ENCODE results near the gene ST6GALNAC1.
"Not testable (repeated sequence)": the region's sequence is repeated elsewhere in the genome, so short reads cannot be mapped to it uniquely, and the experiment has no call there.

The ST6GALNAC1 gene

GRCh38 chr17:76657505-76658241 is 14.1 kb upstream of the ST6GALNAC1 start:
- TF ChIP-seq POLR2AphosphoS5 (IDR thresholded peaks at IDR 0.05; ENCODE audit: low read depth, low read length) = no peak
- no peak for TF ChIP-seq TAF1 (IDR thresholded peaks at IDR 0.05; ENCODE audit: borderline replicate concordance, low read depth, low read length)
- TF ChIP-seq POLR2A (IDR thresholded peaks at IDR 0.05; ENCODE audit: low read depth, low read length) = no peak
- DNase-seq (ENCODE audit: insufficient read length) (no peak), FAIRE-seq (no peak)

DNA sequence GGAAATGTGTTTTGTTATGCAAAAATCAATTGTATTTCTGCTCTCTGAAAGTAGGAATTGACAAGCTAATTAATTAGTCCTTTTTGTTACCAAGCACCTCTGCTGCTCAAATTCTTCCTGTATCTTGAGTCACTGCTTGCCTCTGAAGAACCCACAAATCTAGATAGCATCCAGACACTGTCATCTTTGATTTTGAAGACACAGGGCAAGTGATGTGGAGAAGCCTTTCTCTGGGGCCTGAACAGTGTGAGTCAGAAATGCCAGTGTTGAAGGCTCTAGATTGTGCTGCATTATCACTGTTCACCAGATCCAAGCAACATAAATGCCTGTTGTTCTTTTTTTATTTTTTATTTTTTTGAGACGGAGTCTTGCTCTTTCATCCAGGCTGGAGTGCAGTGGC is 10.9 kb upstream of the ST6GALNAC1 start:
- FAIRE-seq (no peak), DNase-seq (ENCODE audit: insufficient read length) (no peak)
- TF ChIP-seq POLR2A (IDR thresholded peaks at IDR 0.05; ENCODE audit: low read depth, low read length) (no peak), TAF1 (IDR thresholded peaks at IDR 0.05; ENCODE audit: borderline replicate concordance, low read depth, low read length) (no peak), POLR2AphosphoS5 (IDR thresholded peaks at IDR 0.05; ENCODE audit: low read depth, low read length) (no peak)

DNA sequence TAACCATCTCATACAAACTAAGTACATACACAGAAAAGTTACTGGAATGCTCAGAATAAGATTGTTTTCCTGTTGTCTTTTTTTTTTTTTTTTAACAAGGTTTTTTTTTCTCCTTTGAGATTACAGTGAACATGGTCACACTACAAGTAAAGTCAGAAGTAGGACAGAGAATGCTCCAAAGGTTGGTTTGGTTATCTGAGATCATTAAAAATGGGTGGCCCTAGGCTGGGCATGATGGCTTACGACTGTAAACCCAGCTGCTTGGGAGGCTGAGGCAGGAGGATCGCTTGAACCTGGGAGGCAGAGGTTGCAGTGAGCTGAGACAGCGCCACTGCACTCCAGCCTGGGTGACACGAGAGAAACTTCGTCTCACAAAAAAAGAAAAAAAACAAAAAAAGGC is 6.9 kb upstream of the ST6GALNAC1 start:
- TF ChIP-seq TAF1 (IDR thresholded peaks at IDR 0.05; ENCODE audit: borderline replicate concordance, low read depth, low read length) (no peak), POLR2AphosphoS5 (IDR thresholded peaks at IDR 0.05; ENCODE audit: low read depth, low read length) (no peak), POLR2A (IDR thresholded peaks at IDR 0.05; ENCODE audit: low read depth, low read length) (no peak)
- DNase-seq (ENCODE audit: insufficient read length) = no peak
- no peak for FAIRE-seq

DNA sequence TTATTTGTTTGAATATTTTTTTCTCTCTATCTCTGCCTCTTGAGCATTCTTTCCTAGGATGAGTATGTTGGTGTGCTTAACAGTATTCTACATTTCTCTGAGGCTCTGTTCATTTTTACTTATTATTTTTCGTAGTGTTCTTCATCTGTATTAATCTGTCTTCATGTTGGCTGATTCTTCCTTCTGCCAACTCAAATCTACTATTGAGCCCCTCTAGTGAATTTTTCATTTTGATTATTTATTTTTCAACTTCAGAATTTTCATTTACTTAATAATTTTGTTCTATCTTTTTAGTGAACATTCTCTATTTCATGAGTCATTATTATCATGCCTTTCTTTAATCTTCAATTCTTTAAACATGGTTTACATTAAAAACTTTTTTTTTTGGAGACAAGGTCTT is 3.2 kb upstream of the ST6GALNAC1 start:
- FAIRE-seq (no peak), DNase-seq (ENCODE audit: insufficient read length) (no peak)
- TF ChIP-seq TAF1 (IDR thresholded peaks at IDR 0.05; ENCODE audit: borderline replicate concordance, low read depth, low read length) (no peak), POLR2A (IDR thresholded peaks at IDR 0.05; ENCODE audit: low read depth, low read length) (no peak), POLR2AphosphoS5 (IDR thresholded peaks at IDR 0.05; ENCODE audit: low read depth, low read length) (no peak)

- FAIRE-seq (no peak), DNase-seq (ENCODE audit: insufficient read length) (no peak)
- TF ChIP-seq TAF1 (IDR thresholded peaks at IDR 0.05; ENCODE audit: borderline replicate concordance, low read depth, low read length) = no peak
- no peak for TF ChIP-seq POLR2A (IDR thresholded peaks at IDR 0.05; ENCODE audit: low read depth, low read length)
- no peak for TF ChIP-seq POLR2AphosphoS5 (IDR thresholded peaks at IDR 0.05; ENCODE audit: low read depth, low read length)
These were observed 1.9 kb upstream of the ST6GALNAC1 start for GRCh38 chr17:76645481-76645880.

- no peak for TF ChIP-seq POLR2A (IDR thresholded peaks at IDR 0.05; ENCODE audit: low read depth, low read length)
- no peak for TF ChIP-seq TAF1 (IDR thresholded peaks at IDR 0.05; ENCODE audit: borderline replicate concordance, low read depth, low read length)
- TF ChIP-seq POLR2AphosphoS5 (IDR thresholded peaks at IDR 0.05; ENCODE audit: low read depth, low read length) = no peak
- DNase-seq (ENCODE audit: insufficient read length) (no peak), FAIRE-seq (no peak)
These were observed 1.4 kb upstream of the ST6GALNAC1 start for GRCh38 chr17:76644995-76645394.

- TF ChIP-seq POLR2A (IDR thresholded peaks at IDR 0.05; ENCODE audit: low read depth, low read length) (no peak), POLR2AphosphoS5 (IDR thresholded peaks at IDR 0.05; ENCODE audit: low read depth, low read length) (no peak), TAF1 (IDR thresholded peaks at IDR 0.05; ENCODE audit: borderline replicate concordance, low read depth, low read length) (no peak)
- no peak for FAIRE-seq
- no peak for DNase-seq (ENCODE audit: insufficient read length)
These were observed 563 bp downstream of the ST6GALNAC1 start for GRCh38 chr17:76642994-76643393.

GRCh38 chr17:76642032-76642561 is 1.5 kb downstream of the ST6GALNAC1 start:
- TF ChIP-seq POLR2A (IDR thresholded peaks at IDR 0.05; ENCODE audit: low read depth, low read length) (no peak), TAF1 (IDR thresholded peaks at IDR 0.05; ENCODE audit: borderline replicate concordance, low read depth, low read length) (no peak), POLR2AphosphoS5 (IDR thresholded peaks at IDR 0.05; ENCODE audit: low read depth, low read length) (no peak)
- FAIRE-seq (no peak), DNase-seq (ENCODE audit: insufficient read length) (no peak)

DNA sequence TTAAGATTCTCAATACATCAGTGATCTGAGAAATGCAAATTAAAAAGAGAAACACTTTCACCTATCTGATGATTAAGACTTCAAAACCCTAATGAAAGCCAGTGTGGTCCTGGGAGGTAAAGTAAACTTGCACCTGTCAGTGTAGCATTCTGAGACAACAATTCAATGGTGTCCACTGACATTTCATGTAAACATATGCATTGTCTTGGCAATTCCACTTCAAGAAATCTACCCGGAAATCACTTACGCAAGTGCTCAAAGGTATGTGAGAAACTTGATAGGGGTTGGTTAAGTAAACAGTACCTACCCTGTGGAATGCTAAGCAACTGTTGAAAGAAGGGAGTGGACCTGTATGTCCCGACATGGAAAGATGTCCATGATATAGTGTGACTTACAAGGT is 2.1 kb downstream of the ST6GALNAC1 start:
- TF ChIP-seq POLR2AphosphoS5 (IDR thresholded peaks at IDR 0.05; ENCODE audit: low read depth, low read length) = no peak
- TF ChIP-seq POLR2A (IDR thresholded peaks at IDR 0.05; ENCODE audit: low read depth, low read length) = no peak
- no peak for TF ChIP-seq TAF1 (IDR thresholded peaks at IDR 0.05; ENCODE audit: borderline replicate concordance, low read depth, low read length)
- DNase-seq (ENCODE audit: insufficient read length) (no peak), FAIRE-seq (no peak)

- FAIRE-seq (no peak), DNase-seq (ENCODE audit: insufficient read length) (no peak)
- no peak for TF ChIP-seq TAF1 (IDR thresholded peaks at IDR 0.05; ENCODE audit: borderline replicate concordance, low read depth, low read length)
- TF ChIP-seq POLR2A (IDR thresholded peaks at IDR 0.05; ENCODE audit: low read depth, low read length) = no peak
- no peak for TF ChIP-seq POLR2AphosphoS5 (IDR thresholded peaks at IDR 0.05; ENCODE audit: low read depth, low read length)
These were observed 2.8 kb downstream of the ST6GALNAC1 start for GRCh38 chr17:76640550-76641380.

- TF ChIP-seq POLR2A (IDR thresholded peaks at IDR 0.05; ENCODE audit: low read depth, low read length) = no peak
- no peak for TF ChIP-seq TAF1 (IDR thresholded peaks at IDR 0.05; ENCODE audit: borderline replicate concordance, low read depth, low read length)
- no peak for TF ChIP-seq POLR2AphosphoS5 (IDR thresholded peaks at IDR 0.05; ENCODE audit: low read depth, low read length)
- DNase-seq (ENCODE audit: insufficient read length) (no peak), FAIRE-seq (no peak)
These were observed 5.3 kb downstream of the ST6GALNAC1 start for GRCh38 chr17:76638263-76638662.

DNA sequence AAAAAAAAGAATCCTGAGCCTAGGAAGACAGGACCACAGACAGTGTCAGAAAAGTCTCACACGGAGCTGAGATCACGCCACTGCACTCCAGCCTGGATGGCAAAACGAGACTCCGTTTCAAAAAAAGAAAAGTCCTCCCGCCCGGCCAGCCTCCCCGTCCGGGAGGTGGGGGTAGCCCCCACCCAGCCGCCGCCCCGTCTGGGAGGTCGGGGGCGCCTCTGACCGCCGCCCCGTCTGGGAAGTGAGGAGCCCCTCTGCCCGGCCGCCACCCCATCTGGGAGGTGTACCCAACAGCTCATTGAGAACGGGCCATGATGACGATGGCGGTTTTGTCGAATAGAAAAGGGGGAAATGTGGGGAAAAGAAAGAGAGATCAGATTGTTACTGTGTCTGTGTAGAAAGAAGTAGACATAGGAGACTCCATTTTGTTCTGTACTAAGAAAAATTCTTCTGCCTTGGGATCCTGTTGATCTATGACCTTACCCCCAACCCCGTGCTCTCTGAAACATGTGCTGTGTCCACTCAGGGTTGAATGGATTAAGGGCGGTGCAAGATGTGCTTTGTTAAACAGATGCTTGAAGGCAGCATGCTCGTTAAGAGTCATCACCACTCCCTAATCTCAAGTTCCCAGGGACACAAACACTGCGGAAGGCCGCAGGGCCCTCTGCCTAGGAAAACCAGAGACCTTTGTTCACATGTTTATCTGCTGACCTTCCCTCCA is 6.9 kb downstream of the ST6GALNAC1 start:
- not testable (repeated sequence) for FAIRE-seq; DNase-seq (ENCODE audit: insufficient read length)

Data from GM12892 (cell line).